SJSA1 (cell line): ENCODE measurements around the gene PCNX3. TPM values are rescaled to one million over a fixed set of nuclear protein-coding genes. Genes with fewer than 3 reads are reported as not detected.

Experiments
- DNase-seq, 2 experiments: peaks; one replicate each; pipeline ENCODE4 v3.0.0-alpha.2; 2015 to 2020; ENCODE audit warnings: low spot score in 2 of 2, low read depth in 1 of 2
- H3K27ac ChIP-seq: fragments of 250-450 bp; sonication (Bioruptor Pico); 2 replicates; pipeline ENCODE4 v1.5.1; 2020; ENCODE audit warnings: mild to moderate bottlenecking, moderate library complexity
- H3K27me3 ChIP-seq: fragments of 250-450 bp; sonication (Bioruptor Pico); replicated peaks from 2 replicates; pipeline ENCODE4 v1.5.1; 2020; ENCODE audit warnings: mild to moderate bottlenecking, moderate library complexity
- H3K36me3 ChIP-seq: fragments of 250-450 bp; sonication (Bioruptor Pico); 2 replicates; pipeline ENCODE4 v1.5.1; 2020; ENCODE audit warnings: mild to moderate bottlenecking
- H3K4me1 ChIP-seq: fragments of 250-450 bp; sonication (Bioruptor Pico); replicated peaks from 2 replicates; pipeline ENCODE4 v1.6.1; 2021; ENCODE audit warnings: mild to moderate bottlenecking
- H3K4me3 ChIP-seq: fragments of 250-450 bp; sonication (Bioruptor Pico); 2 replicates; pipeline ENCODE4 v1.5.1; 2020; ENCODE audit warnings: mild to moderate bottlenecking
- H3K9me3 ChIP-seq: fragments of 250-450 bp; sonication (Bioruptor Pico); replicated peaks from 2 replicates; pipeline ENCODE4 v1.5.1; 2020; ENCODE audit warnings: mild to moderate bottlenecking
- total RNA-seq: library from RNA; depleted of rRNA; stranded (reverse); fragments of >200 nt; shearing (Covaris generic); gene quantifications from 2 replicates; pipeline ENCODE4 v1.2.3, GENCODE V29; 2014; rRNA removed

PCNX3 gene
- total RNA-seq = 27.5 and 39.7 TPM in 2 replicates

GRCh38 chr11:65615229-65615949, at the start of gene PCNX3:
TSS of gene PCNX3 (plus strand) at chr11:65615776. CDS start at chr11:65616312, 536 bp downstream.
- peak; percentile 100 for DNase-seq
- H3K27ac ChIP-seq = peak within 1 kb of the TSS; percentile 60
- H3K4me3 ChIP-seq = peak within 1 kb of the TSS; percentile 71
- H3K9me3 ChIP-seq = no peaks in the 10 kb centered on the region
- peaks cover 40% of the 10 kb centered on the region for H3K4me1 ChIP-seq
- no peaks in the 10 kb centered on the region for H3K27me3 ChIP-seq
- peaks cover 72% of the 10 kb centered on the region for H3K36me3 ChIP-seq

GRCh38 chr11:65569164-65569972, 46.2 kb upstream of the PCNX3 start:
- Histone ChIP-seq H3K27me3 (no peaks in the 10 kb centered on the region), H3K4me3 (peak overlapping the region; percentile 80), H3K4me1 (peaks cover 64% of the 10 kb centered on the region), H3K27ac (peak overlapping the region; percentile 14), H3K9me3 (no peaks in the 10 kb centered on the region), H3K36me3 (peaks cover 30% of the 10 kb centered on the region)
- peak in 1 of 2 experiments; percentile 26 for DNase-seq

GRCh38 chr11:65569973-65570918, 45.3 kb upstream of the PCNX3 start, which contains the start of gene ZNRD2:
TSS of gene ZNRD2 (plus strand) at chr11:65570477. CDS start at chr11:65570492, 15 bp downstream.
- peaks cover 36% of the 10 kb centered on the region for H3K36me3 ChIP-seq
- peak within 1 kb of the TSS; percentile 14 for H3K27ac ChIP-seq
- peaks cover 71% of the 10 kb centered on the region for H3K4me1 ChIP-seq
- H3K4me3 ChIP-seq = peak within 1 kb of the TSS; percentile 80
- DNase-seq = peak; percentile 100
- no peaks in the 10 kb centered on the region for H3K9me3 ChIP-seq
- no peaks in the 10 kb centered on the region for H3K27me3 ChIP-seq

- Histone ChIP-seq H3K4me3 (peak overlapping the region; percentile 80), H3K36me3 (peaks cover 43% of the 10 kb centered on the region), H3K4me1 (peaks cover 69% of the 10 kb centered on the region), H3K27me3 (no peaks in the 10 kb centered on the region), H3K9me3 (no peaks in the 10 kb centered on the region), H3K27ac (no peak overlapping the region)
- DNase-seq = no peak
Measured at GRCh38 chr11:65571420-65571819, 44.2 kb upstream of the PCNX3 start.

GRCh38 chr11:65571940-65572339, 43.6 kb upstream of the PCNX3 start:
- Histone ChIP-seq H3K27me3 (no peaks in the 10 kb centered on the region), H3K36me3 (peaks cover 43% of the 10 kb centered on the region), H3K27ac (no peak overlapping the region), H3K4me3 (peak overlapping the region; percentile 80), H3K9me3 (no peaks in the 10 kb centered on the region), H3K4me1 (peaks cover 70% of the 10 kb centered on the region)
- peak; percentile 66 to 67 for DNase-seq

- peak; percentile 78 to 97 for DNase-seq
- peaks cover 43% of the 10 kb centered on the region for H3K36me3 ChIP-seq
- peaks cover 76% of the 10 kb centered on the region for H3K4me1 ChIP-seq
- H3K27me3 ChIP-seq = no peaks in the 10 kb centered on the region
- peak within 1 kb of the TSS; percentile 80 for H3K4me3 ChIP-seq
- no peak within 1 kb of the TSS for H3K27ac ChIP-seq
- H3K9me3 ChIP-seq = no peaks in the 10 kb centered on the region
Measured at GRCh38 chr11:65572356-65573051, 43.1 kb upstream of the PCNX3 start, which contains the start of gene FAM89B. TSS of gene FAM89B (plus strand) at chr11:65572538. CDS start at chr11:65572670, 132 bp downstream.

GRCh38 chr11:65573391-65574079, 42.0 kb upstream of the PCNX3 start:
- peaks cover 80% of the 10 kb centered on the region for H3K4me1 ChIP-seq
- no peak overlapping the region for H3K27ac ChIP-seq
- peaks cover 43% of the 10 kb centered on the region for H3K36me3 ChIP-seq

GRCh38 chr11:65574109-65574810, 41.3 kb upstream of the PCNX3 start:
- Histone ChIP-seq H3K27ac (peak overlapping the region; percentile 8; the same call in 1 of the 2 replicates), H3K27me3 (no peaks in the 10 kb centered on the region), H3K4me3 (peak overlapping the region; percentile 80), H3K9me3 (no peaks in the 10 kb centered on the region), H3K4me1 (peaks cover 73% of the 10 kb centered on the region), H3K36me3 (peaks cover 43% of the 10 kb centered on the region)
- DNase-seq = peak; percentile 100

More at GRCh38 chr11:65573391-65574079, 42.0 kb upstream of the PCNX3 start:
- Histone ChIP-seq H3K4me3 (peak overlapping the region; percentile 80), H3K27me3 (no peaks in the 10 kb centered on the region), H3K9me3 (no peaks in the 10 kb centered on the region)
- no peak for DNase-seq

GRCh38 chr11:65574811-65575567, 40.6 kb upstream of the PCNX3 start:
- H3K36me3 ChIP-seq = peaks cover 45% of the 10 kb centered on the region
- H3K27me3 ChIP-seq = no peaks in the 10 kb centered on the region
- H3K4me3 ChIP-seq = peak overlapping the region; percentile 80
- peak; percentile 58 to 66 for DNase-seq
- peaks cover 68% of the 10 kb centered on the region for H3K4me1 ChIP-seq
- H3K27ac ChIP-seq = peak overlapping the region; percentile 8; the same call in 1 of the 2 replicates
- no peaks in the 10 kb centered on the region for H3K9me3 ChIP-seq

GRCh38 chr11:65575568-65576231, 39.9 kb upstream of the PCNX3 start, which contains the start of gene EHBP1L1:
TSS of gene EHBP1L1 (plus strand) at chr11:65576053. CDS start at chr11:65576303, 250 bp downstream.
- peaks cover 66% of the 10 kb centered on the region for H3K4me1 ChIP-seq
- peaks cover 48% of the 10 kb centered on the region for H3K36me3 ChIP-seq
- H3K27ac ChIP-seq = peak within 1 kb of the TSS; percentile 61
- H3K9me3 ChIP-seq = no peaks in the 10 kb centered on the region
- DNase-seq = peak; percentile 81
- no peaks in the 10 kb centered on the region for H3K27me3 ChIP-seq
- peak within 1 kb of the TSS; percentile 80 for H3K4me3 ChIP-seq
